ENCODE data around the gene COG7.

COG7 gene

DNA sequence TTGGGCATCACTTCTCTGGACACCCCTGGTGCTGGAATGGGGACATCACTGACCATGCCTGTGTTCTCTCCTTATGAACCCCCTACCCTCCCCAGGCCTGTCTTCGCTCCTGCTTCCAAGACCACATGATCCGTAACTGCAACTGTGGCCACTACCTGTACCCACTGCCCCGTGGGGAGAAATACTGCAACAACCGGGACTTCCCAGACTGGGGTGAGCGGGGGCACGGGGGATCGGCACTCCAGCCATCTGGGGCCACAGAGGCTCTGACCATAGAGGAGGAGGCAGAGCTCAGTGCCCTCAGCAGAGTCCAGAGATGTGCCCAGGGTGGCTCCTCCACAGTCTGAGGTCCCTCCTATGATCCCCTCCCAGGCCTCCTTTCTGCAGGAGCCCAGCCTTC lies 77.3 kb downstream of the COG7 start:
- Histone ChIP-seq H3K4me3 (ENCODE audit: low read length, poor library complexity, severe bottlenecking) (no peak overlapping the region), H3K79me2 (ENCODE audit: insufficient read depth, low read length) (no peaks in the 10 kb centered on the region), H3F3A (ENCODE audit: low read depth) (no peaks in the 10 kb centered on the region), H4K20me1 (ENCODE audit: insufficient read depth, low read length, poor library complexity, severe bottlenecking) (no peaks in the 10 kb centered on the region), H3K4me2 (ENCODE audit: low read depth, low read length, poor library complexity, severe bottlenecking) (no peak overlapping the region), H3K4me1 (ENCODE audit: insufficient read depth, low read length, poor library complexity, severe bottlenecking) (no peaks in the 10 kb centered on the region), H3K9me2 (replicated peaks; ENCODE audit: low read depth, low read length) (no peaks in the 10 kb centered on the region), H3K9me3 (ENCODE audit: insufficient read depth, low read depth, low read length) (no peaks in the 10 kb centered on the region), H3K36me3 (ENCODE audit: insufficient read depth, low read length) (no peaks in the 10 kb centered on the region), H3K27me3 (ENCODE audit: insufficient read depth, low read length, poor library complexity, severe bottlenecking) (no peaks in the 10 kb centered on the region), H2AFZ (ENCODE audit: low read length) (no peak overlapping the region), H3K9ac (ENCODE audit: low read depth, low read length, poor library complexity, severe bottlenecking) (no peak overlapping the region)
- TF ChIP-seq, protein P1, sequence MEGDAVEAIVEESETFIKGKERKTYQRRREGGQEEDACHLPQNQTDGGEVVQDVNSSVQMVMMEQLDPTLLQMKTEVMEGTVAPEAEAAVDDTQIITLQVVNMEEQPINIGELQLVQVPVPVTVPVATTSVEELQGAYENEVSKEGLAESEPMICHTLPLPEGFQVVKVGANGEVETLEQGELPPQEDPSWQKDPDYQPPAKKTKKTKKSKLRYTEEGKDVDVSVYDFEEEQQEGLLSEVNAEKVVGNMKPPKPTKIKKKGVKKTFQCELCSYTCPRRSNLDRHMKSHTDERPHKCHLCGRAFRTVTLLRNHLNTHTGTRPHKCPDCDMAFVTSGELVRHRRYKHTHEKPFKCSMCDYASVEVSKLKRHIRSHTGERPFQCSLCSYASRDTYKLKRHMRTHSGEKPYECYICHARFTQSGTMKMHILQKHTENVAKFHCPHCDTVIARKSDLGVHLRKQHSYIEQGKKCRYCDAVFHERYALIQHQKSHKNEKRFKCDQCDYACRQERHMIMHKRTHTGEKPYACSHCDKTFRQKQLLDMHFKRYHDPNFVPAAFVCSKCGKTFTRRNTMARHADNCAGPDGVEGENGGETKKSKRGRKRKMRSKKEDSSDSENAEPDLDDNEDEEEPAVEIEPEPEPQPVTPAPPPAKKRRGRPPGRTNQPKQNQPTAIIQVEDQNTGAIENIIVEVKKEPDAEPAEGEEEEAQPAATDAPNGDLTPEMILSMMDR (conservative IDR thresholded peaks at IDR 0.05; ENCODE audit: low read length) = no peak
- TF ChIP-seq EZH2phosphoT487 (IDR thresholded peaks at IDR 0.05; ENCODE audit: borderline replicate concordance) = no peak

DNA sequence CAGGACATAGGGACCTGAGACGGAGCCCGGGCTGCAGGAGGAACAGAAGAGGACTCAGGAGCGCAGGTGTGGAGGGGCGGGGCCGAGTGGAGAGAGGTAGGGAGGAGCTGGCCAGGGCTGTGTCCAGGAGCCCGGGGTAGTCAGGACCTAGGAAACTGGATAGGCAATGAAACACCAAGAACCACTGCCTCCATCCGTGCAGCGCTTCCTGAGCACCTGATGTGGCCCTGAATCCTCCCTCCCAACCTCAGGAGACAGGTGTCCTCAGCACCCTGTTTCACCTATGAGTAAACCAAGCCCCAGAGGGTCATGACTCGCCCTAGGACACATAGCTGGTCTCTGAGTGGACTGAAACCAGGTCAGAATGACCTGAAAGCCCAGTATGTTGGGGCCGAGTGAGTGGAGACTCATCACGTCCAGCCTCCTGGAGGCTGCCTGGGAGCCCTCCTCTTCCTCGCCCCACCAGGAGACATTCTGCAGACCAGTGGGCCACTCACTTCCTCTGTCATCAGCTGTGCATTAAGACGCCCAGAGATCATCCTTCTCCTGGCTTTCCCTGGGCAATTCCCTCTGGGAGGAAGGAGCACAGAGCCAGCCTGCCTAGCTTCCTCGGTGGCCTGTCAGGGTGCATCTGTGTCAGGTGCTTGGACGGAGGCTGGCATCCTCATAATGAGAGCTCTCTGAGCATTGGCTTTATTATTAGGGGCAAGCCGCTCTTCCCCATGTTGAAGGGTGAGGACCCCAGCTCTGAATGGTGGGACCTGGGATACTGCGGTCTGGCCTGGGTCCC lies 78.1 kb downstream of the COG7 start:
- Histone ChIP-seq H3K4me2 (ENCODE audit: low read depth, low read length, poor library complexity, severe bottlenecking) (no peak overlapping the region), H3K4me1 (ENCODE audit: insufficient read depth, low read length, poor library complexity, severe bottlenecking) (no peaks in the 10 kb centered on the region), H3K36me3 (ENCODE audit: insufficient read depth, low read length) (no peaks in the 10 kb centered on the region), H2AFZ (ENCODE audit: low read length) (no peak overlapping the region), H3K4me3 (ENCODE audit: low read length, poor library complexity, severe bottlenecking) (no peak overlapping the region), H3K9ac (ENCODE audit: low read depth, low read length, poor library complexity, severe bottlenecking) (no peak overlapping the region), H3K79me2 (ENCODE audit: insufficient read depth, low read length) (no peaks in the 10 kb centered on the region), H3K9me2 (replicated peaks; ENCODE audit: low read depth, low read length) (no peaks in the 10 kb centered on the region), H4K20me1 (ENCODE audit: insufficient read depth, low read length, poor library complexity, severe bottlenecking) (no peaks in the 10 kb centered on the region), H3K27me3 (ENCODE audit: insufficient read depth, low read length, poor library complexity, severe bottlenecking) (no peaks in the 10 kb centered on the region), H3K9me3 (ENCODE audit: insufficient read depth, low read depth, low read length) (no peaks in the 10 kb centered on the region), H3F3A (ENCODE audit: low read depth) (no peaks in the 10 kb centered on the region)
- no peak for TF ChIP-seq EZH2phosphoT487 (IDR thresholded peaks at IDR 0.05; ENCODE audit: borderline replicate concordance)
- TF ChIP-seq, protein P1 (conservative IDR thresholded peaks at IDR 0.05; ENCODE audit: low read length) = no peak

DNA sequence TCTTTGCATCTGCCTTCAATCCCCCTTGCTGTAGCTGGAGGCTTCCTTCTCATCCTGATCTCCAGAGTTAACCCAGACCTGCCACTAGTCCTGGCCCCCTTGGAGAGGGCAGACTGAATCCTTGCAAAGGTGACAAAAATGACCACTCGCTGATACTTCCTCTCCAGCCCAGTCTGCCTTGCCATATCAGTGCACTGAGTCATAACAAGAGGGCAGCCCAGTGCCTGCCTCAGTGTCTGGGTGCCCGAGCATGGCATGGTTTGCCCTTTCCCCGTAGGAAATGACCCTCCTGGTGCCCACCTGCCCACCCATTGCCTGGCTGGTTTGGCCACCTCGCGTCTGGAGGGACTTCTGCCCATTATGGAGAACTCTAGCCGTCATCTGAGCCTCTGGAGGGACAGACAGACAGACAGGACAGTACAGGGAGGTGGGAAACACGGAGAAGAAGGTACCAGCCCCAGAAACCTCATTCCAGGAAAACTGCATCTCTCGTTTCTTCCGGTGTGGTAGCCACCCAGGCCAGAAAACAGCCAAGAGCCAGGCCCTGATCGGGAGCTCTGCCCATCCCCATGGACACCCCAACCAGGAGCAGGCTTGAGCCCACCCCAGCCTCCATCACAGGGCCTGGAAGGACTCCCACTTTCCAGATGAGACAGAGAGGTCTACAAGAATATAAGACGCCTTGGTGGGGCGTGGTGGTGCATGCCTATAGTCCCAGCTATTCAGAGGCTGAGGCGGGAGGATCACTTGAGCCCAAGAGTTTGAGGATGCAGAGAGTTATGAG lies 79.4 kb downstream of the COG7 start:
- Histone ChIP-seq H3K36me3 (ENCODE audit: insufficient read depth, low read length) (no peaks in the 10 kb centered on the region), H3F3A (ENCODE audit: low read depth) (no peaks in the 10 kb centered on the region), H2AFZ (ENCODE audit: low read length) (no peak overlapping the region), H3K79me2 (ENCODE audit: insufficient read depth, low read length) (no peaks in the 10 kb centered on the region), H3K4me3 (ENCODE audit: low read length, poor library complexity, severe bottlenecking) (no peak overlapping the region), H3K4me1 (ENCODE audit: insufficient read depth, low read length, poor library complexity, severe bottlenecking) (no peaks in the 10 kb centered on the region), H3K27me3 (ENCODE audit: insufficient read depth, low read length, poor library complexity, severe bottlenecking) (no peaks in the 10 kb centered on the region), H3K9me3 (ENCODE audit: insufficient read depth, low read depth, low read length) (no peaks in the 10 kb centered on the region), H4K20me1 (ENCODE audit: insufficient read depth, low read length, poor library complexity, severe bottlenecking) (no peaks in the 10 kb centered on the region), H3K9ac (ENCODE audit: low read depth, low read length, poor library complexity, severe bottlenecking) (no peak overlapping the region), H3K9me2 (replicated peaks; ENCODE audit: low read depth, low read length) (no peaks in the 10 kb centered on the region), H3K4me2 (ENCODE audit: low read depth, low read length, poor library complexity, severe bottlenecking) (no peak overlapping the region)
- TF ChIP-seq, protein P1 (conservative IDR thresholded peaks at IDR 0.05; ENCODE audit: low read length) = no peak
- no peak for TF ChIP-seq EZH2phosphoT487 (IDR thresholded peaks at IDR 0.05; ENCODE audit: borderline replicate concordance)

Data from Loucy (cell line).